PC-3 (cell line): ENCODE measurements around the gene FBXO42.

Source experiments
- CTCF ChIP-seq: fragments of 300-600 bp; sonication (generic); conservative IDR thresholded peaks from 2 replicates; pipeline ENCODE4 v1.5.1; 2017; ENCODE audit warnings: antibody characterized with exemption, low read depth, mild to moderate bottlenecking, low read length
- EZH2 ChIP-seq: fragments of 300-600 bp; sonication (generic); IDR thresholded peaks from one replicate; pipeline ENCODE4 v1.6.1; 2017; ENCODE audit warnings: antibody characterized with exemption, mild to moderate bottlenecking, low read length; ENCODE audit not compliant: unreplicated experiment
- EZH2phosphoT487 ChIP-seq: fragments of 300-600 bp; sonication (generic); IDR thresholded peaks from 2 replicates; pipeline ENCODE4 v1.6.1; 2018; ENCODE audit warnings: mild to moderate bottlenecking, antibody characterized with exemption, low read length, borderline replicate concordance

- TF ChIP-seq CTCF (no peak), EZH2phosphoT487 (no peak), EZH2 (no peak)
Measured at GRCh38 chr1:16196874-16197273, 155.4 kb downstream of the FBXO42 start.
